NCI-H1048 (cell line): ENCODE results near the gene GALNT2.

Experiments
- DNase-seq: peaks from one replicate; lab custom pipeline; 2025; lab: John Stamatoyannopoulos, UW

Gene GALNT2

DNA sequence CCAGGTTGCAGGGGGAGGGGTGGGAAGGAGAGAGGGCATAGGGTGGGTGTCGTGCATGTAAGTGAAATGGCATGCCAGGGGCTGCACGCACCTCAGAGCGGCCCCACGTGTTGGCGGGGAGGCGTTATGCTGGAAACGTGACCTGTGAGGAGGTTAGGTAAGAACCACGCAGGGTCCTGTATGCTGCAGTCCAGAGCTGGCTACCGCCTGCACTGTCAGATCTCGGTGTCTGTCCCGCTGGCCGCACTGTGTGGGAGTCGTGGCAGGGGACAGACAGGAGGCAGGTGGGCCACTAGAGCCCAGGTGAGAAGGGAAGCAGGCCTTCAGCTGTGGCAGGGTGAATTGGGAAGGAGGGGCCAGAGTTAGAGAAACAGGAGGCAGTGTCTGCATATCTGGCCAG lies 79.7 kb downstream of the GALNT2 start:
- DNase-seq: no peak

DNA sequence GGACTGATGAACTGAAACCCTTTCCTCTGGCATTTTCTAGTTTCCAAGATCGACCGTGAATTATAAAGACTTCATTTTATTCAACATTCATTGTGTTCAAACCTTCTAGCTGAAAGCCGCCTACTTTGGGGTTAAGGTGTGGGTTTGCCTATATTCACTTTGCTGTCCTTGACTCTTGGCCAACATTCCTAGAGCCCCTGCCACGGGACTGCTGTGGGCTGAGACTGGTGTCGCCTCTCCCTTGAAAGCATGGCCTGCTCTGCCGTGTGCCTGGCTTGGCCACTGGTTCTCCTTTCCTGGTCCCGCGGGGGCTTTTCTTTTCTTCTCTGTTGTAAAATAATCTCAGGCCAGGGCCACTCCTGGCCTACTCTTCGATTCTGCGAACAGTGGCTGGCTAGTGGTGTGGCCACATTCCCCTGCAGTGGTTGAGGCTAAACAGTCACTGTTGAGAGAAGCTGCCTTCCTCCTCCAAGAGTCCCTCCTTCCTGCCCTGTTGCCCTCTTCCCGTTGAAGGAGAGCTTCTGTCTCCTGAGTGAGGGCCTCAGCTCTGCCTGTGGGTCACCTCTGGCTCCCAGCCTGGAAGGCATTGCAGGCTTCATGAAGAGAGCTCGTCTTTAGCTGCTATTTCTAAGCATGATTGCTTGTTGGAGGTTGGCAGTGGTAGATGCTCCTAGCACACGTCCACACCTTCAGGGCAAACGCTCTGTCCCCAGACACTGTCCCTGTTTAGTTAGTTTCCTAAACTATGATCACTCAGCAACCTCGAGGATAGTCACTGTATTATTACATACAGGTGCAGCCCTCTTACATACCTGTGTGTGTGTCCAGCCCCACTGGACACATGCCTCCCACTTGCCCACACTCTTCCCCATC lies 80.5 kb downstream of the GALNT2 start:
- DNase-seq: no peak

DNA sequence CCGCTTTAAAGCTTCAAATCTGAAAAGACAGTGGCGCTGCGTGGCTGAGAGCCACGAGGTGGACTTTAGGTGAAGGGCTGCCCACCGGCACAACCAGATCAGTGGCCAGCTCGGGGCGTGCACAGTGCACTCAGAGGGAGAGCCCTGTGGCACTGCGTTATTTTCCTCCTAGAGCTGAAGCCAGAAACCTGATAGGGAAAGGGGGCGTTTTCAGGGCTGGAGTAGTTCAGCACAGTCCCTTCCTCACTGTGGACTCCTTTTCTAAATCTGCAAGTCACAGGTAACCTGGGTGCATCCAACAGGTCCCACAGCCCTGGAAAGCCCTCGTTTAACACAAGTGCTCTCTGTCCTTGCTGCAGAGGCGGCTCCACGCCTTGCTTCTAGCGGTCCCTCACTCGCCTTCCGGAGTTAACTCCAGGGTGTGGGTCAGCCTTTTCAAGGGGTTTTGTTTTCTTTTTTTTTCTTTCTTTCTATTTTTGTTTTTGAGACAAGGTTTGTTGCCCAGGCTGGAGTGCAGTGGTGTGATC lies 81.2 kb downstream of the GALNT2 start:
- no peak for DNase-seq

DNA sequence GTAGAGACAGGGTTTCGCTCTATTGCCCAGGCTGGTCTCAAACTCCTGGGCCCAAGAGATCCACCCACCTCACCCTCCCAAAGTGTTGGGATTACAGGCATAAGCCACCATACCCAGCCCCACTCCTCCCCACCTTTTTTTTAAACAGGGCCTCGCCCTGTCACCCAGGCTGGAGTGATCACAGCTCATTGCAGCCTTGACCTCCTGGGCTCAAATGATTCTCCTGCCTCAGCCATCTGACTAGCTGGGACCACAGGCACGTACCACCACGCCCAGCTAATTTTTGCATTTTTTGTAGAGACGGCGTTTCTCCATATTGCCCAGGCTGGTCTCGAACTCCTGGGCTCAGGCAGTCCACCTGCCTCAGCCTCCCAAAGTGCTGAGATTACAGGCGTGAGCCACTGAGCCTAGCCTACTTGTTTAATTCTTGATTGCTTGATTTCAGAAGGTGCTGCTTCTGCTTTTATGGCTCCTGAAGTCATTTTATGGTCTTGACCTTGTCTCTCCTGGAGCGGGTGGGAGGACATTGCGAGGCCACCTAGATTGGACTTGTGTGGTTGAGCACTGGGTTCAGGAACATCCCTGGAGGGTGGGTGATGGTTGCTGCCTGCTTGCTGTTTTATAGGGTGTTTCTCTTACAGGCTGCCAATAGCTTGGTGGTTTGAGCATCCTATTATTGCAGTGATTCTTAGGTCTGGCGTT lies 81.9 kb downstream of the GALNT2 start:
- DNase-seq: no peak

DNA sequence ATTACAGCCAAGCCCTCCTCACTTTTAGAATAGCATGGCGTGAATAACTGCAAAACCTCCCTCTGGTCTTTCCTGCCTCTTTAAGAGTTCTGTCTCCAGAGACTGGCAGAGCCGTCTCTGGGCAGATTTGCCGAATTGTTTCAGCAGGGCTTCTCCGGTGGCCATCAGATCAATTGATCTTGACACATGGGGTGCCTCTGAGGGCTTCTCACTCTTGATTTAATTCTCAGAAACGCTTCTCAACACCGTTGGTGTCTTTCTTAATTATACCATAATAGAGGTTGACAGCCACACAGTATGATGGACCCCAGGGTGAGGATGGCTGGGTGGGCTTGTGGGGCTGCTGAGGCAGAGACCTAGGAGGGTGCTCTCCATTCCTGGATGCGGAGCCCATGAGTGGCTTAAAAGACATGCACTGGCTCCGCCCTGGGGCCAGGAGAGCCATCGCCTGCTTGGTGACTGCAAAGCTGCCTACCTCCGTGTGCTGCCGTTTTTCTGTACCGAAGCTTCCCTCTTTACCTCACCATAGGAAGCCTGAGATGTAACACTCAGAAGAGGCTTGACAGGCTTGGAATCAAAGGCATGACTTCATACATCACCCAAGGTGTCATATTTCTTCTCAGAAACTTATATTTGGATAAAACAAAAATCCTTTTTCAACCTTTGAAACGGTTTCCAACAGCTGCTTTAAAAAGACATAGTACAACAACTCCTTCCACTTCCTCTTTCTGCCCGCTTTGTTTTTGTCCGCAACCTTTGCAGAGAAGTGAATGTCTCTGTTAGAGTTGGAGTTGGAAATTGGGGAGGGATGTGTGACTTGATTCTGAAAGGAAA lies 82.9 kb downstream of the GALNT2 start:
- no peak for DNase-seq

DNA sequence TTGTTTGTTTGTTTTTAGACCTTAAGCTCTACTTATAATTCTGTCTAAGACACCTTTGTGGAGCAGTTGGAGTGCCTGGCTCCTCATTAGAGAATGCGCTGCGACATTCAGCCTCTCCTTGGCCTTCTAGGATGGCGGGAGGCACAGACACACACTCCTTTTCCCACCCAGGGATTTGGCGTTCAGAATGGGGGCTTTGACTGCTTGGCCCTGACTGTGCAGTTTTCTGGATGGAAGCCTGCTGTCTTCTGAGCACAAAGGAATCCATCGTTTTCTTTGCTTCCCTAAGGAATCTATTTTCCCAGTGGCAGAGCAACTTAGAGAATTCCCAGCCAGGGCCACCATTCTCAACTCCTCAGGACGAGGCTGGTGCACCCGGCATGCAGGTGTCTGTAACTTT lies 83.6 kb downstream of the GALNT2 start:
- no peak for DNase-seq

DNA sequence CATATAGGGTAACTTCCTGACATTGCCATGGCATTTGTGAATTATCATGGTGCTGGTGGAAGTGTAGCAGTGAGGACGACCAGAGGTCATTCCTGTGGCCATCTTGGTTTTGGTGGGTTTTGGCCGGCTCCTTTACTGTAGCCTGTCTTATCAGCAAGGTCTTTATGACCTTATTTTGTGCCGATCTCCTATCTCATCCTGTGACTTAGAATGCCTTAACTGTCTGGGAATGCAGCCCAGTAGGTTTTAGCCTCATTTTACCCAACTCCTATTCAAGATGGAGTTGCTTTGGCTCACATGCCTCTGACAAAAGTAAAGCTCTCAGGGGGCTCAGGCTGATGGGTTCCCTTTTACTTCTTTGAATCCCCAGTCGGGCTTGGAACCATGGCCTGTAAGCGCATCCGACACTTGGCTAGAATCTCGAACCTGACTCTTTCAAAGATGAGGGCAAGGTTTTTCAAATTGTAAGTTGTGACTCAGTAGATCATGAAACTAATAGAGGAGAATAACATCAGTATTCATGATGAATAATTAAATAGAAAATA lies 85.0 kb downstream of the GALNT2 start:
- no peak for DNase-seq

DNA sequence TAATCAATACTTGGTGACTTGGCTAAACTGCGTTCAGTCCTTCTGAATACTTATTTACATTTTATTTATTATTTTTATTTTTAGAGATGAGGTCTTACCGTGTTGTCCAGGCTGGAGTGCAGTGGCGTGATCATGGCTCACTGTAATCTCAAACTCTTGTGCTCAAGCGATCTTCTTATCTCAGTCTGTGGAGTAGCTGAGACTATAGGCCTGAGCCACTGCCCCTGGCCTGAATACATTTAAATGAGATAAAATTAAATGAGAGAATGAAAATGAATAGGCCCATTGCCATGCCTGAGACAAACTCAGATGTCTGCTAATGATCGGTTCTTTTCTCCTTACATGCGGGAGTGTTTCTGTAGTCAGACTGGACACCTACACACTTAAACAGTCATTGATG lies 86.0 kb downstream of the GALNT2 start:
- DNase-seq: no peak

DNA sequence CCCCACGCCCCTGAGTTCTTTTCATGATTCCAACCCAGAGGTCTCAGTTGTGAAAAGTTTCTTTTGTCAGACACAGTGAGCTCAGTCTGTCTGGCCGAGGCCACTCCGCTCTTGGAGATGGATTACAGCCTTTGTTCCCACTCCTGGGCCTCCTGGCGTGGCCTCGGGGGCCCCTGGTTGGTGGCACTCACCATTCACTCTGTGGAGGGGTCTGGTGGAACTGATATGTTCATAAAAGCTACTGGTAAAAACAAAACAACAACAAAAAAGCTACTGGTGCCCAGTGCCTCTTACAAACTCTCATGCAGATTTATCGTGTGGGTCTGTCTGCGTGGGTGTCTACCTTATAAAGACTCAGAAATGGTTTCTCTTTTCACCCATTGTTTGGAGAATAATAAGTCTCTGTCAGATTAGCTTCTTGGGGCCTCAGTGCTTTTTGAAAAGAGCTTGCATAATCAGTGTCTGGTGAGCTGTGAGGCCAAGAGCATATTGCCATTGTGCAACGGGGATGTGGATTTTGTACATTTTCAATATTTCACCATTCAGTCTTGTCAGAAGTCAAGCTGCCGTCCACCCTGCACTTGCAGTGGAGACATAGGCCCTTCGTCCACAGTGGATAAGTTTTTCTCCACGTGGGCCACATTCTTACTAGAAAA lies 86.7 kb downstream of the GALNT2 start:
- DNase-seq: no peak

DNA sequence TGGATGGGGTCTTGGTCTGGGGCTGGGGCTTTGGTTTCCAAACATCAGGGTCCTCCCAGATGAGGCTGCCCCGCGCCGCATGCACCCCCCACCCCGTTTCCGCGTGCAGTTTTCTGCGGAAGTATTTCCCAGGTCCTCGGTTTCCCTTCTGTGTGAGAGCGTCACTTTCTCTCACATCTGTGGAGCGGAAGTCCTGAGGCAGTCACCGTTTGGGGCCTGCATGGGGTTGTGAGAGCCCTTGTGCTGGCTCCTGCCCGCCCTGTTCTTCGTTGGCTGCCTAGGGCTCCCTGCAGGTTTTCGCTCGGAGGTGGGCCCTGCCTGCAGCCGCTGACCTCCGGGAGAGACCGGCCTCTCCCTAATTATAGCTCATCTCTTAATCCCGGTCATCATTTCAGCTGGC lies 88.0 kb downstream of the GALNT2 start:
- no peak for DNase-seq

DNA sequence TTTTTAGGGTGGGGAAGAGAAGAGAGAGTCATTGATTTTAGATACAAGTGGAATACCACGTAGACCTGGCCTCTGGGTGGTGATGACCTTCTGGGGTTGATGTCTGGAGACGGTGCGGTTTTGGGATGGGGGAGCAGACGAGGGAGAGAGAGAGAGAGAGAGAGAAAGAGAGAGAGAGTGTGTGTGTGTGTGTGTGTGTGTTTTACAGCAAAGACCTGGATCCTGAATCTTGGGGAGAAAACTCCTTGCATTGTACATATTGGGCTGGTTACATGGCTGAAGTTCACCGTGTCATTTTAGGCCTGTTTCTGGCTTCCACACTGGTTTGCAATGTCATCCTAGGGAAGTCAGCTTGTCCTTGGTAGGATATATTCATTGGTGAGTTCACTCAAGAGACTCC lies 89.0 kb downstream of the GALNT2 start:
- no peak for DNase-seq

DNA sequence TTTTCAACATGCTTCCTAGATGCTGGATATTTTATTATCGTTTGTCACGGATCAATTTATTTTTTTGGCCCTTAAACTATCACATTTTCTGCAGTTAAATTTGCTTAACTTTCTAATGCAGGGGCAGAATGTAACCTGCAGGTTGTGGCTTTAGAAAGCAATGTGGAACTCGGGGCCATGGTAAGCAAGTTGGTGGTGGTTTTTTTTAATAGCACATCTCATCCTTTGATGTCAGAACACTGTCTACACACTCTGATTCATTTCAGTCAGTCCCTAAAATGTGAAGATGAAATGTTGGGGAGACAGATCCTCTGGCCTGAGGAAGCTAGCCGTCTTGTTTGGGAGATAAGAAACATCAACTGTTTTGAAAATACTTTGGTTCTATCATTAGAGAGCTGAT lies 89.5 kb downstream of the GALNT2 start:
- no peak for DNase-seq

DNA sequence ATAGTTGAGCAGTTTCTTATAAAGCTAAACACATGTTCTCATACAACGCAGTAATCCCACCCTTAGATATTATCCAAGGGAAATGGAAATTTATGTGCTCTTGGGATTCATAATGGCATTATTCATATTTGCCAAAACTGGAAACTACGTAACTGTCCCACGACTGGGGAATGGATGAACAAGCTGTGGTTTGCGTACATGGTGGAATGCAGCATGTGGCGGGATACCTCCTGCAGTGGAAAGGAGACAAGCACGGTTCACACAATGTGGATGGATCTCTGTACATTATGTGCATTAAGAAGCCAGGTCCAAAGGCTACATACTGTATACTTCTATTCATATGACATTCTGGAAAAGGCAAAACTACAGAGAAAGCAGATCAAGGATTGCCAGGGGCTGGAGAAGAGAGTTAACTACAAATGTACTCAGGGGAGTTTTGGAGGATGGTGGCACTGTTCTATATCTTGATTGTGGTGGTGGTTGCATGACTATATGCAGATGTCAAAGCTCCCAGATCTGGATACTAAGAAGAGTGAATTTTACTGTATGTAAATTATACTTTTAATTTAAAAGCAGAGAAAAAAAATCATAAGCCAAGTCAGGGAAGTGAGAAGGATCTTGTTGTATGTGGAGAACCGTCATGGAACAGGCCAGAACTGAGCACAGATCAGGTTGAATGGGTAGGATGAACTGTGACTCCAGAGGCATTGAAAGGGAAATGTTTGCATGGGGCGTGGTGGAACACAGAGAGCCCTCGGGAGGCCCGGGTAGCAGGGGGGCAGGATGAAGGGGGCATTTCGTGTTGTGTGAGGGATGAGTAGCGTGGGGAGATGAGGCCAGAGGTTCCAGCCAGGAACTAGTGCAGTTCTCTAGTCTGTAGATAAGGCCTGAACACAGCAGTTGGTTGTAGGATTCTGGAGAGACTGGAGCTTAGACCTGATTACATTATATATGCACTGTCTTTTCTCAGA lies 90.7 kb downstream of the GALNT2 start:
- DNase-seq: no peak

DNA sequence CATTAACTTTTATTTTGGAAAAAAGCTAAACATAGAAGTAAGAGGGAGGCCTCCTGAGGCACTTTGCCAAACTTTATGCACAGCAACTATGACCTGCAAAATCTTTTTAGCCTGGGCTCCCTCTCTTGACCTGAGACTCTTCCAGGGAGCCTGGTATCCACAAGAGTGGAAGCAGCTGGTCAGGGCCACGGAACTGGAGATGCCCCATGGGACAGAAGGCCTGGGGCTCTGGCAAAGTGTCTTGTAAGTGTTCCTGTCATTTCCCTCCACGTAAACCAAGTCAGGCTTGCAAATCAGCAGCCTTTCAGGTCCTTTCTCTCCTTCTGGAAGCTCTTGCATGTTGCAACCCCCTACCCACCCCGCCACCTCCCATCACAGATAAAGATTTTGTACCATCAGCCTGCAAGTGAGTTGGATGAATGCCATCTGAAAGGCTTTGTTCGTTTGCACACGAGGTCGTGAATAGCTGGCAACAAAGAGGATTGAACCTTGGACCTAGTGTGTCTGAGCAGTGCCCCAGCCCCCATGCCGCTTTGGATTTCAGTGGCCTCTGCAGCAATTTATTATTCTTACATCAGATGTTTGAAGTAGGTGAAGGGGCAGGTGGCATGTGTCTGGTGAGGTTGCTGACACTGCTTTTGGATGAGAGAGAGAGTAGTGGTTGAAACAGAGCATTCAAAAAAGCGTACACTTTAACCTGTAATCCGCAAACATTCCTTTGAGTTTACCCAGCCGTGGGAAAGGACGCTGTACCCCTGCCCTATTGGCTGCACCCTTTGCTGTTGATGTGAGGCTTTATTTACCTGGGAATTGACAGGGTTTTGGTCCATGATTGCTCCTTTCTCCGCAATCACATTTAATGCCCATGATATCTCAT lies 91.6 kb downstream of the GALNT2 start:
- DNase-seq: no peak

DNA sequence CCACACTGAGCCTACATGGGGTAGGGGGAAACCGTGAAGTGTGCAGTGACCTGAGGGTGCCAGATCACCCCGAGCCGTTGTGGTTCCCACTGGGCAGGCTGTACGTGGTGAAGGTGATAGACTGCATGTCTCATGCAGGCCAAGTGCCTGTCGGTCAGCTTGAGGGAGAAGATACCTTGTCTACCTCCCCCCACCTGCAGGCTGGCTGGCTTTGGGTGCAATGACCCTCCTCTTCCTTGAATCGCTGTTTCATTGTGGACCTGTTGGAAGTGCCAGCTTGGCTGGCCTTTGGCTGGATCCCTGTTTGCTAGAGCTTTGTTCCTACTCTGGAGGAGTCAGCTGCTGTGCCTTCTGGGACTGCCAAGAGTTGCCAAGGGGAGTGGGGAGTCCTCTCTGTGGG lies 92.5 kb downstream of the GALNT2 start:
- no peak for DNase-seq

DNA sequence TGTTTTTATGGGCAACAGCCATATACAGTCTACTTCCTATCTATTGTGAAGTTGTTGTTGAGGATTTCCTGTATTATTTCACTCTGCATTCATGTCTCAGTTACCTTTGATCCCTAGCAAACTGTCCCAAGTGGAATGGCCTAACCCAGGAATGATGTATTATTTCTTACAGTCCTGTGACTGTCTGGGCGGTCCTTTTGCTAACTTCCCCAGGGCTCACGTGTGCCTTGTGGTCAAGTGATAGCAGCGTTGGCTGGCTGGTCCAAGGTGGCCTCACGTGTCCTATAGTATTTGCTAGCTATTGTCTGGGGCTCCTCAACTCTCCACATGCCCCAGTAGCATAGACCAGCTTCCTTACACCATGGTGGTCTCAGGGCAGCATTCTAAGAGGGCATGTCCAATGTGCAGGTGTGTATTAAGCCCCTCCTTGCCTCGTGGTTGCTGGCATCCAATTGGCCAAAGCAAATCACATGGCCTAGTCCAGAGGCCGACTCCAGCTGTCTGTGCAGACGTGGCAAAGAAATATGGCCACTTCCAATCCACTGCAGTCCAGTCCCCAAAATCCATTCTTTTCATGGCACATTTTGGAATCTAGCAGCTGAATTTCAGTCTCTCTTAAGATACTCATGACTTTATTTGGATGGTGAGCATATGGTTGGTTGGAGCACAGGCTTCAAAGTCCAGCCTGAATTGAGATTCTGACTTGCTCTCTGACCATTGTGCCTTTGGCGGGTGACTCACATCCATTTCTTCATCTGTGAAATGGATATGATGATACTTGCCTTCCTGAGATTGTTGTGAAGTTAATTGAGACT lies 94.1 kb downstream of the GALNT2 start:
- no peak for DNase-seq

DNA sequence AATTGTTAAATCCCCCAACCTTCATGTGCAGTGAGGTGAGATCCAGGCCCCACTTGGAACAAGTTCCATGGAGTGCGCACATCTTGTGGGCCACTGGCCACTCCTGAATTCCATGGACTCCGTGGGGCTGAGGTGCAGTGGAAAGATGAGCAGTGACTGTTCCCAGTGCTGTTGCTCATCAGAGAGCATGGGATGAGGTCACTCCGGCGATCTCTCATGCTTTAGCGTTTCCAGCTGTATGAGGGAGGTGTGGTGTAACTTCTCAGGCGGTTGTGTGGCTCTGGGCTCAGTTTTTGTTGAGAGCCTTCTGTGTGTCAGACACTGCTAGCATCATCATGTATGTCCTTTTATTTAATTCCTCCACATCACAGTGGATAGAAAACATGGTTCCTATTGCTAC lies 96.2 kb downstream of the GALNT2 start:
- no peak for DNase-seq

DNA sequence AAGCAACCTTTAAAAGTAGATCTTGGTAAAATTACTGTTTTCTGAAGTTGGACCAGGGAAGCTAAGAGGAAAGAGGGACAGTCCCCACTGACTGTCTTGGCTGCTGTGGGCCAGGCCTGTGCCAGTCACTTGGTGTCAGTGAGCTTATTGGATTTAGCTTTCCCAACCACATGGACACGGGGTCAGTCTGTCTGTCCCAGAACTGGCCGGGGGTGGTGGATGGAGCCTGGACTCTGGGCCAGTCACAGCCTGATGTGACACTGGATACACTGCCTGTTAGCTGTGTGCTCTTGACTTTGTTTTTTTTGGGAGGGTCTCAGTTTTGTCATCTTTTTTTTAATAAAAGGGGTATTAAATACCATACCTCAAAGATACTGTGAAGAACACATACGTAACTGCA lies 96.7 kb downstream of the GALNT2 start:
- DNase-seq: no peak

DNA sequence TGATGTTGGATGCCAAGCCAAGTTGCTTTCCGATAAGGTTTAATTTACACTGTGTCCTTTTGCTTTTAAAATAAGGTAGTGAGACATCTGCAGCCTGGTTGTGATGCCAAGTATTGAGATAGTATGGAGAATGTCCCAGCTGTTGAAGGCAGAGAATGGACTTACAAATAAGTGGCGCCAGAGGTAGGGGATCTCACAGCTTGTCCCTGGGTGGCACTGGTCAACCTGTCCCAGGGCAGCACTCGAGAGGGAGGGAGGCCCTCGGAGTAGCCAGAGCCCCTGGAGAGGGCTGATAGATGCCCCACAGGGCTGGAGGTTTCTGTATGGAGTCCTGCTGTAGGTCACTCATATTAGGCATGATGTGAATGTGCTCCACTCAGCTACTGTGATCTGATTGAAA lies 98.5 kb downstream of the GALNT2 start:
- DNase-seq: no peak
